Neural crest cell (in vitro differentiated cells): ENCODE measurements around the gene EP400. TPM values are rescaled to one million over a fixed set of nuclear protein-coding genes. Genes with fewer than 3 reads are reported as not detected.

Source experiments
- DNase-seq: peaks from one replicate; pipeline ENCODE4 v3.0.0; 2021; ENCODE audit warnings: low read depth, mixed read lengths, low spot score
- H3K27ac Mint-ChIP-seq: one replicate; pipeline ENCODE4 v1.8.0; 2021; ENCODE audit warnings: mild to moderate bottlenecking, mixed read lengths; ENCODE audit not compliant: unreplicated experiment
- H3K27me3 Mint-ChIP-seq: 2 replicates; pipeline ENCODE4 v1.8.0; 2021; ENCODE audit warnings: low read depth, mild to moderate bottlenecking, mixed read lengths
- H3K36me3 Mint-ChIP-seq: 2 replicates; pipeline ENCODE4 v1.8.0; 2021; ENCODE audit warnings: low read depth, mild to moderate bottlenecking, mixed read lengths
- H3K4me1 Mint-ChIP-seq: 2 replicates; pipeline ENCODE4 v1.8.0; 2021; ENCODE audit warnings: mixed read lengths
- H3K4me3 Mint-ChIP-seq: one replicate; pipeline ENCODE4 v1.8.0; 2021; ENCODE audit warnings: mild to moderate bottlenecking, mixed read lengths
- H3K9me3 Mint-ChIP-seq: 2 replicates; pipeline ENCODE4 v1.8.0; 2021; ENCODE audit warnings: mixed read lengths
- CTCF ChIP-seq: fragments of 200-600 bp; sonication (generic); conservative IDR thresholded peaks from 2 replicates; pipeline ENCODE4 v1.5.0; 2021; ENCODE audit warnings: antibody characterized with exemption, mild to moderate bottlenecking
- total RNA-seq: library from RNA; stranded (reverse); gene quantifications from 2 replicates; pipeline ENCODE4 v1.2.1, GENCODE V29; 2021

Gene EP400
- total RNA-seq, 1 donor from 2014 or later, result 73.4 TPM

- no peak for DNase-seq
- Mint-ChIP-seq H3K4me3 (no peak overlapping the region), H3K9me3 (peaks cover 2% of the 10 kb centered on the region), H3K27me3 (no peaks in the 10 kb centered on the region), H3K36me3 (peaks cover 21% of the 10 kb centered on the region), H3K27ac (no peak overlapping the region), H3K4me1 (peaks cover 4% of the 10 kb centered on the region)
- TF ChIP-seq CTCF, result no peak
These were observed 105.9 kb downstream of the EP400 start for GRCh38 chr12:132055535-132056096.

- Mint-ChIP-seq H3K4me3 (no peak overlapping the region), H3K4me1 (peaks cover 9% of the 10 kb centered on the region), H3K27me3 (no peaks in the 10 kb centered on the region), H3K9me3 (no peaks in the 10 kb centered on the region), H3K36me3 (peaks cover 16% of the 10 kb centered on the region), H3K27ac (no peak overlapping the region)
- TF ChIP-seq CTCF, result no peak
- no peak for DNase-seq
These were observed 106.6 kb downstream of the EP400 start for GRCh38 chr12:132056320-132056719.

- H3K27me3 Mint-ChIP-seq, result no peaks in the 10 kb centered on the region
- H3K36me3 Mint-ChIP-seq, result peaks cover 13% of the 10 kb centered on the region
- no peak for DNase-seq
- H3K4me1 Mint-ChIP-seq, result peaks cover 15% of the 10 kb centered on the region
- H3K27ac Mint-ChIP-seq, result no peak overlapping the region
- no peak overlapping the region for H3K4me3 Mint-ChIP-seq
- no peak for TF ChIP-seq CTCF
- H3K9me3 Mint-ChIP-seq, result no peaks in the 10 kb centered on the region
These were observed 107.2 kb downstream of the EP400 start for GRCh38 chr12:132056951-132057350.

- Mint-ChIP-seq H3K4me3 (no peak overlapping the region), H3K9me3 (no peaks in the 10 kb centered on the region), H3K36me3 (peaks cover 11% of the 10 kb centered on the region), H3K4me1 (peaks cover 15% of the 10 kb centered on the region), H3K27me3 (no peaks in the 10 kb centered on the region), H3K27ac (peak overlapping the region; percentile 24)
- no peak for TF ChIP-seq CTCF
- DNase-seq, result no peak
These were observed 107.9 kb downstream of the EP400 start for GRCh38 chr12:132057691-132058090.

- no peaks in the 10 kb centered on the region for H3K9me3 Mint-ChIP-seq
- no peak for DNase-seq
- H3K4me1 Mint-ChIP-seq, result peaks cover 15% of the 10 kb centered on the region
- no peak for TF ChIP-seq CTCF
- H3K27me3 Mint-ChIP-seq, result no peaks in the 10 kb centered on the region
- no peak overlapping the region for H3K4me3 Mint-ChIP-seq
- no peak overlapping the region for H3K27ac Mint-ChIP-seq
- peaks cover 12% of the 10 kb centered on the region for H3K36me3 Mint-ChIP-seq
These were observed 111.5 kb downstream of the EP400 start for GRCh38 chr12:132061197-132061596.
